H1 (cell line): ENCODE data around the gene SCAMP3. TPM values are rescaled to one million over a fixed set of nuclear protein-coding genes. Genes with fewer than 3 reads are reported as not detected.

Experiments
- CEBPB ChIP-seq: IDR thresholded peaks from 2 replicates; pipeline ENCODE4 v1.6.1; 2012; ENCODE audit warnings: low read depth, low read length
- JUN ChIP-seq: IDR thresholded peaks from 2 replicates; pipeline ENCODE4 v1.6.1; 2011; ENCODE audit warnings: low read depth, mild to moderate bottlenecking, improper control_type of control experiment, low read length
- KDM4A ChIP-seq: IDR thresholded peaks from one replicate; pipeline ENCODE4 v1.7.1; 2012; ENCODE audit warnings: low read depth, mild to moderate bottlenecking, moderate library complexity, low read length, inconsistent platforms; ENCODE audit not compliant: severe bottlenecking
- NANOG ChIP-seq: IDR thresholded peaks from 2 replicates; pipeline ENCODE4 v1.6.1; 2011; ENCODE audit warnings: low read length, low read depth, mild to moderate bottlenecking, inconsistent platforms; ENCODE audit not compliant: insufficient read depth, poor library complexity, severe bottlenecking
- TAF7 ChIP-seq: optimal IDR thresholded peaks from 2 replicates; pipeline ENCODE3; 2011; ENCODE audit warnings: low read depth, mild to moderate bottlenecking, inconsistent platforms, low read length, moderate library complexity, borderline replicate concordance
- TEAD4 ChIP-seq: IDR thresholded peaks from 2 replicates; pipeline ENCODE4 v1.6.1; 2012; ENCODE audit warnings: low read depth, low read length, inconsistent platforms, mixed read lengths
- polyA plus RNA-seq, 7 experiments: library from polyadenylated mRNA; depleted of rRNA in 3 of 7; stranded (reverse) in 5 of 7; unstranded in 2 of 7; fragments of >200 nt in 5 of 7; fragments of 200-250 nt in 2 of 7; gene quantifications; 1 replicate in 5 of 7; 2 replicates in 1 of 7; 4 replicates in 1 of 7; pipeline versions ENCODE4 v1.2.1 to v1.2.3, GENCODE V29; 2011 to 2013; ENCODE audit warnings: missing spikeins in 2 of 7, mixed read lengths in 2 of 7
- total RNA-seq: library from RNA; stranded (reverse); fragmentation: NEBNext Ultra II Directional; extraction: Animal tissue kit (Norgen Biotek cat#: 25700); gene quantifications from 2 replicates; pipeline ENCODE4 v1.2.1, GENCODE V29; 2021
- TF ChIP-seq, protein P1 (sequence below): fragments of 300-600 bp; sonication (generic); IDR thresholded peaks from 2 replicates; pipeline ENCODE4 v1.7.1; 2012; ENCODE audit warnings: low read length, moderate library complexity, mild to moderate bottlenecking, inconsistent platforms; ENCODE audit not compliant: insufficient replicate concordance
- TF ChIP-seq, protein P2 (sequence below): IDR thresholded peaks from 2 replicates; pipeline ENCODE4 v1.6.1; 2011; ENCODE audit warnings: low read length, improper control_type of control experiment

Gene SCAMP3
- total and polyA plus RNA-seq, 2 of the 8 experiments (the other 6 are each of a cell fraction or from before 2014, with no cell fraction given), result 48.9 to 143 TPM

DNA sequence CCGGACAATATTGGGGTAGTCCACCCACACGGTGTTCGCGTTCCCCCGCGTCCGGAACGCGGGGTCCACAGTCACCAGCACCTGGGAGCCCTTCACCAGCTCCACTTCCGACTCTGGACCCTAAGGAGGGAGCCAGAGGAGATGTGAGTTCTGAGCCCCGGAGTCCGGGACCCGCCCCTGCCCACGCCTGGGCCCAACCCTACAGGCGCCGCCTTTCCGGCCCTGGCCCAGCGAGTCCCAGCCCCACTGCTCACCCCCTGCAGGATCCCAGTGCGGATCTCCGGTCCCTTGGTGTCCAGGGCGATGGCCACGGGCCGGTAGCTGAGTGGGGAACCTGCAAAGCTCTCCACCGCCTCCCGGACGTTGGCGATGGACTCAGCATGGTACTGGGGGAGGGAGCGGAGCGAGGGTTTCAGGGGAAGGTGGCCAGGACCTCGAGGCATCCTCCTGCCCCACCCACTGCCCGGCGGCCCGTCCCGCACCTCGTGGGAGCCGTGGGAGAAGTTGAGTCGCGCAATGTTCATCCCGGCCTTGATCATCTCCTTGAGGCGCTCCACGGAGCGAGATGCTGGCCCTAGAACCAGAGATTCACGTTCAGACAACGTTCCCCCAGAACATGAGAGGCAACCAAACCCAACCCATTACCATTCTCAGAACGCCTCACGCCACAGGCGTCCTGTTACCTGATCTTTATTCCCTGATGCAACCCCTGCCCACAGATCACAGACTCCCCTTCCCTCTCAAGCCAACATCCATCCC is 33.2 kb upstream of the SCAMP3 start (continued):
- TF ChIP-seq, protein P1, sequence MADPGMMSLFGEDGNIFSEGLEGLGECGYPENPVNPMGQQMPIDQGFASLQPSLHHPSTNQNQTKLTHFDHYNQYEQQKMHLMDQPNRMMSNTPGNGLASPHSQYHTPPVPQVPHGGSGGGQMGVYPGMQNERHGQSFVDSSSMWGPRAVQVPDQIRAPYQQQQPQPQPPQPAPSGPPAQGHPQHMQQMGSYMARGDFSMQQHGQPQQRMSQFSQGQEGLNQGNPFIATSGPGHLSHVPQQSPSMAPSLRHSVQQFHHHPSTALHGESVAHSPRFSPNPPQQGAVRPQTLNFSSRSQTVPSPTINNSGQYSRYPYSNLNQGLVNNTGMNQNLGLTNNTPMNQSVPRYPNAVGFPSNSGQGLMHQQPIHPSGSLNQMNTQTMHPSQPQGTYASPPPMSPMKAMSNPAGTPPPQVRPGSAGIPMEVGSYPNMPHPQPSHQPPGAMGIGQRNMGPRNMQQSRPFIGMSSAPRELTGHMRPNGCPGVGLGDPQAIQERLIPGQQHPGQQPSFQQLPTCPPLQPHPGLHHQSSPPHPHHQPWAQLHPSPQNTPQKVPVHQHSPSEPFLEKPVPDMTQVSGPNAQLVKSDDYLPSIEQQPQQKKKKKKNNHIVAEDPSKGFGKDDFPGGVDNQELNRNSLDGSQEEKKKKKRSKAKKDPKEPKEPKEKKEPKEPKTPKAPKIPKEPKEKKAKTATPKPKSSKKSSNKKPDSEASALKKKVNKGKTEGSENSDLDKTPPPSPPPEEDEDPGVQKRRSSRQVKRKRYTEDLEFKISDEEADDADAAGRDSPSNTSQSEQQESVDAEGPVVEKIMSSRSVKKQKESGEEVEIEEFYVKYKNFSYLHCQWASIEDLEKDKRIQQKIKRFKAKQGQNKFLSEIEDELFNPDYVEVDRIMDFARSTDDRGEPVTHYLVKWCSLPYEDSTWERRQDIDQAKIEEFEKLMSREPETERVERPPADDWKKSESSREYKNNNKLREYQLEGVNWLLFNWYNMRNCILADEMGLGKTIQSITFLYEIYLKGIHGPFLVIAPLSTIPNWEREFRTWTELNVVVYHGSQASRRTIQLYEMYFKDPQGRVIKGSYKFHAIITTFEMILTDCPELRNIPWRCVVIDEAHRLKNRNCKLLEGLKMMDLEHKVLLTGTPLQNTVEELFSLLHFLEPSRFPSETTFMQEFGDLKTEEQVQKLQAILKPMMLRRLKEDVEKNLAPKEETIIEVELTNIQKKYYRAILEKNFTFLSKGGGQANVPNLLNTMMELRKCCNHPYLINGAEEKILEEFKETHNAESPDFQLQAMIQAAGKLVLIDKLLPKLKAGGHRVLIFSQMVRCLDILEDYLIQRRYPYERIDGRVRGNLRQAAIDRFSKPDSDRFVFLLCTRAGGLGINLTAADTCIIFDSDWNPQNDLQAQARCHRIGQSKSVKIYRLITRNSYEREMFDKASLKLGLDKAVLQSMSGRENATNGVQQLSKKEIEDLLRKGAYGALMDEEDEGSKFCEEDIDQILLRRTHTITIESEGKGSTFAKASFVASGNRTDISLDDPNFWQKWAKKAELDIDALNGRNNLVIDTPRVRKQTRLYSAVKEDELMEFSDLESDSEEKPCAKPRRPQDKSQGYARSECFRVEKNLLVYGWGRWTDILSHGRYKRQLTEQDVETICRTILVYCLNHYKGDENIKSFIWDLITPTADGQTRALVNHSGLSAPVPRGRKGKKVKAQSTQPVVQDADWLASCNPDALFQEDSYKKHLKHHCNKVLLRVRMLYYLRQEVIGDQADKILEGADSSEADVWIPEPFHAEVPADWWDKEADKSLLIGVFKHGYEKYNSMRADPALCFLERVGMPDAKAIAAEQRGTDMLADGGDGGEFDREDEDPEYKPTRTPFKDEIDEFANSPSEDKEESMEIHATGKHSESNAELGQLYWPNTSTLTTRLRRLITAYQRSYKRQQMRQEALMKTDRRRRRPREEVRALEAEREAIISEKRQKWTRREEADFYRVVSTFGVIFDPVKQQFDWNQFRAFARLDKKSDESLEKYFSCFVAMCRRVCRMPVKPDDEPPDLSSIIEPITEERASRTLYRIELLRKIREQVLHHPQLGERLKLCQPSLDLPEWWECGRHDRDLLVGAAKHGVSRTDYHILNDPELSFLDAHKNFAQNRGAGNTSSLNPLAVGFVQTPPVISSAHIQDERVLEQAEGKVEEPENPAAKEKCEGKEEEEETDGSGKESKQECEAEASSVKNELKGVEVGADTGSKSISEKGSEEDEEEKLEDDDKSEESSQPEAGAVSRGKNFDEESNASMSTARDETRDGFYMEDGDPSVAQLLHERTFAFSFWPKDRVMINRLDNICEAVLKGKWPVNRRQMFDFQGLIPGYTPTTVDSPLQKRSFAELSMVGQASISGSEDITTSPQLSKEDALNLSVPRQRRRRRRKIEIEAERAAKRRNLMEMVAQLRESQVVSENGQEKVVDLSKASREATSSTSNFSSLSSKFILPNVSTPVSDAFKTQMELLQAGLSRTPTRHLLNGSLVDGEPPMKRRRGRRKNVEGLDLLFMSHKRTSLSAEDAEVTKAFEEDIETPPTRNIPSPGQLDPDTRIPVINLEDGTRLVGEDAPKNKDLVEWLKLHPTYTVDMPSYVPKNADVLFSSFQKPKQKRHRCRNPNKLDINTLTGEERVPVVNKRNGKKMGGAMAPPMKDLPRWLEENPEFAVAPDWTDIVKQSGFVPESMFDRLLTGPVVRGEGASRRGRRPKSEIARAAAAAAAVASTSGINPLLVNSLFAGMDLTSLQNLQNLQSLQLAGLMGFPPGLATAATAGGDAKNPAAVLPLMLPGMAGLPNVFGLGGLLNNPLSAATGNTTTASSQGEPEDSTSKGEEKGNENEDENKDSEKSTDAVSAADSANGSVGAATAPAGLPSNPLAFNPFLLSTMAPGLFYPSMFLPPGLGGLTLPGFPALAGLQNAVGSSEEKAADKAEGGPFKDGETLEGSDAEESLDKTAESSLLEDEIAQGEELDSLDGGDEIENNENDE, result no peak
- TF ChIP-seq, protein P2, sequence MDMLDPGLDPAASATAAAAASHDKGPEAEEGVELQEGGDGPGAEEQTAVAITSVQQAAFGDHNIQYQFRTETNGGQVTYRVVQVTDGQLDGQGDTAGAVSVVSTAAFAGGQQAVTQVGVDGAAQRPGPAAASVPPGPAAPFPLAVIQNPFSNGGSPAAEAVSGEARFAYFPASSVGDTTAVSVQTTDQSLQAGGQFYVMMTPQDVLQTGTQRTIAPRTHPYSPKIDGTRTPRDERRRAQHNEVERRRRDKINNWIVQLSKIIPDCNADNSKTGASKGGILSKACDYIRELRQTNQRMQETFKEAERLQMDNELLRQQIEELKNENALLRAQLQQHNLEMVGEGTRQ, result no peak
- peak; percentile 99 for TF ChIP-seq KDM4A
- TF ChIP-seq CEBPB, result peak; percentile 32; the same call in 1 of the 2 replicates
- no peak for TF ChIP-seq NANOG
- TF ChIP-seq TEAD4, result no peak
- TF ChIP-seq TAF7, result no peak
- no peak for TF ChIP-seq JUN
